Pericardium fibroblast (primary cell): Measurements from ENCODE around the gene KCNJ18. TPM values are rescaled to one million over a fixed set of nuclear protein-coding genes. Genes with fewer than 3 reads are reported as not detected.

Source experiments
- total RNA-seq: library from RNA; depleted of rRNA; stranded (reverse); fragments of >200 nt; gene quantifications from 2 replicates; pipeline ENCODE4 v1.2.3, GENCODE V29; 2015

The KCNJ18 gene
- total RNA-seq, result not detected in 2 replicates

DNA sequence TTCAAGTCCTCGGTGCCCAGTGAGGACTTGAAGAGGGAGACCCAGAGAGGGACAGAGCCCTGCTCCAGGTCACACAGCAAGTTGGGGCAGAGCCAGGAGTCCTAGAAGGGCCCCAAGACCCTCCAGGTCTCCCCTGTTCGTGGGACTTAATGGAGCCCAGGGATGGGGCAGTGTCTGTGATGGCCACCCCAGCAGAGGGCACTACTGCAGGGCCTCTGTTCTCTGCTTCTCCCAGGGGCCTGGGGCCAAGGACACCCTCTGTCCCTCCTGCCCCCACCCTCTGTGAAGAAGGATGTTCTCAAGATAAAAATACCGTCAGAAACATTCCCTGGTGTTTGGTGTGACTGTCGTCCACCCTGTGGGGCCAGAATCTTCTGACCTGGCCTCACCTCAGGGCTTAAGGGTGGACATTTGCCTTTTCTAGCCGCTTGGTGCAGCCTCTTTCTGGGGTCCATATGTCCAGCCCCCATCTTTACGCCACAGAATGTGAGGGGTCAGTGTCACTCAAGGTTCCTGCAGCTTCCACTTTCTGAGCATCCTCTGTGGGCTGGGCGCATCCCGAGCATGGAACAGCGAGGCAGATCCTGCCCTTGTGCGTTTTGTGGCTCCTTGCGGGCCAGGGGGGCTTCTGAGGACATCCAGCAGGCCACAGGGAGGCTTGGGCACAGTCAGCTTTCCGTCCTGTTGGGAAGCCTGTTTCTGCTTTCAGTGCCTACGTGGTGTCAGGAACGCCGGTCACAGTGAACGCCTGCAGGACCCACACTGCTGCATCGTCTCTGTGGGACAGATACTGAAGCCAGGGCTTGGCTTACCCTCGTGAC is at the start of gene KCNJ18:
KCNJ18 (plus strand) TSS at position 641 of the 821 bp plus-strand sequence. CDS start 10,264 bp downstream, outside the sequence.

